Endothelial cell of umbilical vein (primary cell): ENCODE measurements around the gene KCP. TPM values are rescaled to one million over a fixed set of nuclear protein-coding genes. Genes with fewer than 3 reads are reported as not detected.

Experiments used
- BruUV-seq: library from RNA; stranded (reverse); fragments of 400-500 nt; replicated peaks from 2 replicates; lab custom pipeline; 2021; lab: Mats Ljungman, UMichigan
- CTCF ChIA-PET: fragments of 300-600, 350-600 bp; sonication (Branson Sonifier 250); formaldehyde crosslinking; loops from one replicate; lab custom pipeline; 2021; ENCODE audit warnings: antibody characterized with exemption, inconsistent platforms; lab: Charles Lee
- POLR2A ChIA-PET: fragments of 300-600, 350-600 bp; sonication (Branson Sonifier 250); formaldehyde crosslinking; loops from one replicate; lab custom pipeline; 2021; ENCODE audit warnings: antibody characterized with exemption, inconsistent platforms; lab: Charles Lee
- DNase-seq: peaks from one replicate; pipeline ENCODE4 v3.0.0-alpha.2; 2011; ENCODE audit warnings: low read depth, low spot score
- FAIRE-seq: peaks from 2 replicates; lab custom pipeline; 2011; peaks lifted over from hg19 to GRCh38; lab: Jason Lieb, UNC
- H2AFZ ChIP-seq: 2 replicates; pipeline ENCODE4 v1.6.0; 2012; ENCODE audit warnings: low read depth, low read length, control low read depth, inconsistent platforms
- H3K27ac ChIP-seq: 2 replicates; pipeline ENCODE4 v1.5.1; 2011; ENCODE audit warnings: low read depth, mild to moderate bottlenecking, control low read depth, low read length, moderate library complexity; ENCODE audit not compliant: insufficient read depth
- H3K27me3 ChIP-seq, 2 experiments: 2 replicates each; pipeline versions ENCODE4 v1.6.0 to v1.6.1; 2011; ENCODE audit warnings: low read length in 2 of 2, mixed read lengths in 1 of 2; ENCODE audit not compliant: control insufficient read depth in 2 of 2, insufficient read depth in 2 of 2
- H3K36me3 ChIP-seq, 2 experiments: 2 replicates in 1 of 2; 3 replicates in 1 of 2; pipeline ENCODE4 v1.5.1; 2011; ENCODE audit warnings: low read length in 2 of 2, mild to moderate bottlenecking in 1 of 2, moderate library complexity in 1 of 2; ENCODE audit not compliant: control insufficient read depth in 2 of 2, insufficient read depth in 2 of 2; ENCODE audit errors: extremely low read depth in 1 of 2
- H3K4me1 ChIP-seq: 3 replicates; pipeline ENCODE4 v1.5.1; 2011; ENCODE audit warnings: mild to moderate bottlenecking, low read length; ENCODE audit not compliant: control insufficient read depth, insufficient read depth; ENCODE audit errors: extremely low read depth
- H3K4me2 ChIP-seq: 2 replicates; pipeline ENCODE4 v1.6.1; 2011; ENCODE audit warnings: low read length, control low read depth, mixed read lengths; ENCODE audit not compliant: insufficient read depth
- H3K4me3 ChIP-seq, 3 experiments: fragments of 200-600 bp in 1 of 3; sonication (generic), shearing (Covaris generic) in 1 of 3; replicated peaks in 1 of 3; 2 replicates each; pipeline ENCODE4 v1.5.1; 2011 to 2016; ENCODE audit warnings: control low read depth in 3 of 3, low read length in 3 of 3, mild to moderate bottlenecking in 2 of 3, inconsistent platforms in 1 of 3, low read depth in 1 of 3, moderate library complexity in 1 of 3; ENCODE audit not compliant: insufficient read depth in 1 of 3
- H3K79me2 ChIP-seq: 2 replicates; pipeline ENCODE4 v1.6.0; 2012; ENCODE audit warnings: low read length, inconsistent platforms; ENCODE audit not compliant: control insufficient read depth, insufficient read depth
- H3K9ac ChIP-seq: replicated peaks from 2 replicates; pipeline ENCODE3; 2011; ENCODE audit warnings: low read length, control low read depth; ENCODE audit not compliant: insufficient read depth; ENCODE audit errors: extremely low read depth
- H3K9me1 ChIP-seq: replicated peaks from 3 replicates; pipeline ENCODE4 v1.6.0; 2011; ENCODE audit warnings: mild to moderate bottlenecking, low read length; ENCODE audit not compliant: control insufficient read depth, insufficient read depth; ENCODE audit errors: extremely low read depth
- H3K9me3 ChIP-seq: replicated peaks from 2 replicates; pipeline ENCODE4 v1.5.1; 2012; ENCODE audit warnings: low read length, inconsistent platforms; ENCODE audit not compliant: control insufficient read depth, insufficient read depth
- H4K20me1 ChIP-seq: replicated peaks from 2 replicates; pipeline ENCODE3; 2011; ENCODE audit warnings: mild to moderate bottlenecking, low read length; ENCODE audit not compliant: control insufficient read depth, insufficient read depth; ENCODE audit errors: extremely low read depth
- EZH2 ChIP-seq: IDR thresholded peaks from 2 replicates; pipeline ENCODE4 v1.6.1; 2012; ENCODE audit warnings: borderline replicate concordance, low read depth, mild to moderate bottlenecking, moderate library complexity, low read length, inconsistent platforms; ENCODE audit not compliant: severe bottlenecking
- FOS ChIP-seq: IDR thresholded peaks from 2 replicates; pipeline ENCODE4 v1.6.1; 2011; ENCODE audit warnings: mild to moderate bottlenecking, low read length, moderate library complexity, borderline replicate concordance; ENCODE audit not compliant: insufficient read depth
- GATA2 ChIP-seq: IDR thresholded peaks from 2 replicates; pipeline ENCODE4 v1.7.0; 2011; ENCODE audit warnings: low read depth, mild to moderate bottlenecking, moderate library complexity, mixed read lengths, low read length; ENCODE audit not compliant: insufficient read length, insufficient read depth
- MAX ChIP-seq: IDR thresholded peaks from 2 replicates; pipeline ENCODE4 v1.6.1; 2011; ENCODE audit not compliant: insufficient read depth, insufficient read length
- MYC ChIP-seq: IDR thresholded peaks from one replicate; pipeline ENCODE4 v1.6.1; 2011; ENCODE audit warnings: mild to moderate bottlenecking, low read depth, low read length
- POLR2A ChIP-seq: IDR thresholded peaks from 2 replicates; pipeline ENCODE4 v1.6.1; 2012; ENCODE audit warnings: low read depth, mild to moderate bottlenecking, control low read depth, low read length
- POLR2AphosphoS5 ChIP-seq: IDR thresholded peaks from 2 replicates; pipeline ENCODE4 v1.6.1; 2012; ENCODE audit warnings: low read depth, mild to moderate bottlenecking, control low read depth, low read length, moderate library complexity; ENCODE audit not compliant: insufficient read depth
- dilution Hi-C: fragments of 300-500 bp; cut with MboI; formaldehyde crosslinking; loops from one replicate; pipeline ENCODE4 v1.15.0; 2019; ENCODE audit warnings: low sequenced_read_pairs; ENCODE audit not compliant: extremely low pct_ligation_motif_present
- intact Hi-C: fragments of 100-400 bp; cut with micrococcal nuclease; formaldehyde crosslinking; loops from one replicate; pipeline ENCODE4 v1.10.0; 2022
- polyA plus RNA-seq, 4 experiments: library from polyadenylated mRNA; depleted of rRNA in 3 of 4; stranded (reverse) in 3 of 4; unstranded in 1 of 4; fragments of >200 nt; gene quantifications; 2 replicates each; pipeline versions ENCODE4 v1.2.1 to v1.2.3, GENCODE V29; 2011 to 2012; ENCODE audit warnings: missing spikeins in 1 of 4
- total RNA-seq: library from RNA; stranded (reverse); gene quantifications from 2 replicates; pipeline ENCODE4 v1.2.3, GENCODE V29; 2021

The KCP gene
- total and polyA plus RNA-seq, 2 donors (not counting 3 experiments of a cell fraction or from before 2014, with no cell fraction given): not detected

- no peak overlapping the region for H2AFZ ChIP-seq
- H3K4me2 ChIP-seq: no peak overlapping the region
- H3K27ac ChIP-seq: no peak overlapping the region
- CTCF ChIA-PET: no interaction called here
- no peaks in the 10 kb centered on the region for H3K36me3 ChIP-seq
- H3K27me3 ChIP-seq: no peaks in the 10 kb centered on the region
- H3K9me3 ChIP-seq: no peaks in the 10 kb centered on the region
- H3K79me2 ChIP-seq: no peaks in the 10 kb centered on the region
- POLR2A ChIA-PET: no interaction called here
- no peaks in the 10 kb centered on the region for H4K20me1 ChIP-seq
- no TSS peak for BruUV-seq
- H3K9ac ChIP-seq: no peak overlapping the region
- H3K9me1 ChIP-seq: no peaks in the 10 kb centered on the region
- dilution Hi-C loops (no loop called here), intact Hi-C loops (no loop called here)
- DNase-seq (no peak), FAIRE-seq (no peak)
- H3K4me1 ChIP-seq: no peaks in the 10 kb centered on the region
- TF ChIP-seq MYC (no peak), EZH2 (no peak), POLR2A (no peak), MAX (no peak), GATA2 (no peak), FOS (no peak), POLR2AphosphoS5 (no peak)
- no peak overlapping the region for H3K4me3 ChIP-seq
Observed at GRCh38 chr7:128945668-128946366, 35.3 kb upstream of the KCP start.
